HepG2 (cell line): ENCODE measurements around the gene MTMR3. TPM values are rescaled to one million over a fixed set of nuclear protein-coding genes. Genes with fewer than 3 reads are reported as not detected.

Source experiments
- ATAC-seq: fragments of 200-7000 bp; cut with Tn5 transposase; 3 replicates; pipeline ENCODE4 v1.9.1; 2020; ENCODE audit warnings: mild to moderate bottlenecking, moderate library complexity
- BruUV-seq: library from RNA; stranded (reverse); fragments of 400-500 nt; replicated peaks from 2 replicates; lab custom pipeline; 2021; lab: Mats Ljungman, UMichigan
- CTCF ChIA-PET: fragments of 300-600 bp; formaldehyde crosslinking; extraction: SDS; loops from one replicate; lab custom pipeline; 2021; ENCODE audit warnings: low total read pairs, inconsistent platforms, low intra/inter-chr PET ratio; lab: Yijun Ruan, JAX
- POLR2A ChIA-PET: fragments of 350-600 bp; sonication (Branson Sonifier 250); formaldehyde crosslinking; loops from one replicate; lab custom pipeline; 2020; ENCODE audit warnings: antibody characterized with exemption, inconsistent platforms; lab: Yijun Ruan, JAX
- DNase-seq: peaks from one replicate; pipeline ENCODE4 v3.0.0-alpha.2; 2015; ENCODE audit warnings: low spot score
- FAIRE-seq: peaks from 3 replicates; lab custom pipeline; 2011; peaks lifted over from hg19 to GRCh38; lab: Jason Lieb, UNC
- H2AFZ ChIP-seq: one replicate; pipeline ENCODE4 v1.6.1; 2011; ENCODE audit warnings: low read length, inconsistent platforms
- H3K27ac ChIP-seq: fragments of 300-600 bp; 3 replicates; pipeline ENCODE4 v1.8.0; 2011; ENCODE audit warnings: mixed run types, mild to moderate bottlenecking, mixed read lengths, low read length, inconsistent platforms; ENCODE audit not compliant: insufficient read depth; ENCODE audit errors: extremely low read length
- H3K27me3 ChIP-seq, 2 experiments: fragments of 200-600 bp in 1 of 2; 2 replicates in 1 of 2; 3 replicates in 1 of 2; pipeline versions ENCODE4 v1.6.0 to v1.8.0; 2011; ENCODE audit warnings: low read length in 2 of 2, mild to moderate bottlenecking in 2 of 2, moderate library complexity in 2 of 2, inconsistent platforms in 1 of 2; ENCODE audit not compliant: insufficient read depth in 2 of 2, control insufficient read depth in 1 of 2
- H3K36me3 ChIP-seq, 2 experiments: fragments of 200-600 bp in 1 of 2; replicated peaks in 1 of 2; 2 replicates in 1 of 2; 3 replicates in 1 of 2; pipeline versions ENCODE4 v1.5.1 to v1.8.0; 2011; ENCODE audit warnings: low read length in 2 of 2, inconsistent platforms in 1 of 2; ENCODE audit not compliant: insufficient read depth in 2 of 2, control insufficient read depth in 1 of 2
- H3K4me1 ChIP-seq: 2 replicates; pipeline ENCODE4 v1.5.1; 2012; ENCODE audit warnings: low read length, inconsistent platforms; ENCODE audit not compliant: insufficient read depth
- H3K4me2 ChIP-seq: 2 replicates; pipeline ENCODE4 v1.6.0; 2011; ENCODE audit warnings: low read depth, low read length, inconsistent platforms
- H3K4me3 ChIP-seq, 3 experiments: fragments of 200-600 bp in 1 of 3; sonication (generic), shearing (Covaris generic) in 1 of 3; replicated peaks in 1 of 3; 2 replicates each; pipeline ENCODE4 v1.5.1; 2011 to 2016; ENCODE audit warnings: low read length in 3 of 3, inconsistent platforms in 2 of 3, low read depth in 2 of 3, mild to moderate bottlenecking in 2 of 3, control low read depth in 1 of 3, mixed read lengths in 1 of 3; ENCODE audit not compliant: insufficient read depth in 1 of 3
- H3K79me2 ChIP-seq: one replicate; pipeline ENCODE4 v1.6.1; 2011; ENCODE audit warnings: low read length, inconsistent platforms; ENCODE audit not compliant: insufficient read depth
- H3K9ac ChIP-seq: 2 replicates; pipeline ENCODE4 v1.6.0; 2011; ENCODE audit warnings: mild to moderate bottlenecking, low read depth, low read length, inconsistent platforms; ENCODE audit not compliant: insufficient read depth
- H3K9me3 ChIP-seq: 2 replicates; pipeline ENCODE4 v1.5.1; 2012; ENCODE audit warnings: mild to moderate bottlenecking, low read length
- H4K20me1 ChIP-seq: 2 replicates; pipeline ENCODE4 v1.6.0; 2011; ENCODE audit warnings: inconsistent platforms, mild to moderate bottlenecking, low read length, moderate library complexity; ENCODE audit not compliant: insufficient read depth
- AHR ChIP-seq: IDR thresholded peaks from 2 replicates; pipeline ENCODE4 v1.6.1; 2018; ENCODE audit warnings: missing genetic modification reagents, missing compliant biosample characterization
- CENPX ChIP-seq: sonication (generic); formaldehyde crosslinking; IDR thresholded peaks from 2 replicates; pipeline ENCODE4 v1.9.0; 2021; ENCODE audit warnings: mild to moderate bottlenecking, missing genetic modification reagents, moderate library complexity
- CHD4 ChIP-seq: fragments of 200-600 bp; sonication (generic); IDR thresholded peaks from 2 replicates; pipeline ENCODE4 v1.7.0; 2017; ENCODE audit warnings: mild to moderate bottlenecking, low read length, borderline replicate concordance
- FOXM1 ChIP-seq: sonication (generic); formaldehyde crosslinking; IDR thresholded peaks from 2 replicates; pipeline ENCODE4 v1.5.0; 2020; ENCODE audit warnings: missing genetic modification reagents
- GFI1 ChIP-seq: sonication (generic); formaldehyde crosslinking; IDR thresholded peaks from 2 replicates; pipeline ENCODE4 v1.5.0; 2020; ENCODE audit warnings: missing genetic modification reagents, mild to moderate bottlenecking, borderline replicate concordance
- KDM5A ChIP-seq: fragments of 200-600 bp; sonication (generic); IDR thresholded peaks from 2 replicates; pipeline ENCODE4 v1.7.0; 2018; ENCODE audit warnings: antibody characterized with exemption, mild to moderate bottlenecking, low read length, borderline replicate concordance
- MAF1 ChIP-seq: sonication (generic); formaldehyde crosslinking; IDR thresholded peaks from 2 replicates; pipeline ENCODE4 v1.5.0; 2020; ENCODE audit warnings: missing genetic modification reagents, borderline replicate concordance
- MAZ ChIP-seq, 2 experiments: sonication (generic) in 1 of 2; formaldehyde crosslinking in 1 of 2; IDR thresholded peaks; 2 replicates each; pipeline versions ENCODE4 v1.5.0 to v1.6.1; 2012 to 2020; ENCODE audit warnings: low read depth in 2 of 2, mild to moderate bottlenecking in 2 of 2, borderline replicate concordance in 1 of 2, improper control_type of control experiment in 1 of 2, low read length in 1 of 2, missing genetic modification reagents in 1 of 2, moderate library complexity in 1 of 2
- NFE2L2 ChIP-seq: fragments of 150-350 bp; IDR thresholded peaks from 2 replicates; pipeline ENCODE4 v1.6.1; 2014; ENCODE audit warnings: low read length
- REPIN1 ChIP-seq: sonication (generic); formaldehyde crosslinking; IDR thresholded peaks from 2 replicates; pipeline ENCODE4 v1.8.0; 2022; ENCODE audit warnings: missing genetic modification reagents, low read depth, mild to moderate bottlenecking, borderline replicate concordance
- TBX3 ChIP-seq: fragments of 450-650 bp; IDR thresholded peaks from 2 replicates; pipeline ENCODE4 v1.6.1; 2017; ENCODE audit warnings: antibody characterized with exemption, mild to moderate bottlenecking, inconsistent platforms, borderline replicate concordance
- ZBTB42 ChIP-seq: sonication (generic); formaldehyde crosslinking; IDR thresholded peaks from 2 replicates; pipeline ENCODE4 v1.5.0; 2020; ENCODE audit warnings: mild to moderate bottlenecking, missing genetic modification reagents
- ZNF367 ChIP-seq: sonication (generic); formaldehyde crosslinking; IDR thresholded peaks from 2 replicates; pipeline ENCODE4 v1.4.0; 2020; ENCODE audit warnings: missing genetic modification reagents, borderline replicate concordance
- ZSCAN12 ChIP-seq: sonication (generic); formaldehyde crosslinking; IDR thresholded peaks from 2 replicates; pipeline ENCODE4 v1.9.0; 2021; ENCODE audit warnings: mild to moderate bottlenecking, missing genetic modification reagents
- ZSCAN30 ChIP-seq: sonication (generic); formaldehyde crosslinking; IDR thresholded peaks from 2 replicates; pipeline ENCODE4 v1.5.0; 2020; ENCODE audit warnings: mild to moderate bottlenecking, missing genetic modification reagents
- WGBS: methylation state at CpG from one replicate; pipeline ENCODE4 v1.1.6; 2017; ENCODE audit warnings: low lambda C conversion rate; 5-methylcytosine and 5-hydroxymethylcytosine counted together
- in situ Hi-C: cut with HindIII; loops from 2 replicates; pipeline ENCODE4 v1.10.0; 2017; ENCODE audit warnings: low pct_unique_long_range_greater_than_20kb; ENCODE audit not compliant: extremely low pct_ligation_motif_present
- intact Hi-C: fragments of 100-400 bp; cut with micrococcal nuclease; formaldehyde crosslinking; loops from one replicate; pipeline ENCODE4 v1.10.0; 2022; ENCODE audit not compliant: unreplicated experiment
- polyA plus RNA-seq, 8 experiments: library from polyadenylated mRNA; depleted of rRNA in 3 of 8; stranded (reverse) in 7 of 8; unstranded in 1 of 8; fragments of >200 nt; fragmentation: Illumina TruSeq in 4 of 8; extraction: Trizol in 4 of 8; gene quantifications; 2 replicates each; pipeline versions ENCODE4 v1.2.1 to v1.2.3, GENCODE V29; 2011 to 2016; ENCODE audit warnings: low read depth in 4 of 8, missing spikeins in 1 of 8, mixed read lengths in 1 of 8; ENCODE audit not compliant: insufficient read depth in 1 of 8
- total RNA-seq, 5 experiments: library from RNA; depleted of rRNA; stranded (reverse); fragments of >200 nt; fragmentation: Illumina TruSeq; extraction: Trizol; gene quantifications; 2 replicates each; pipeline ENCODE4 v1.2.3, GENCODE V29; 2016; ENCODE audit warnings: low read depth in 1 of 5
- TF ChIP-seq, protein P1 (sequence below): sonication (generic); formaldehyde crosslinking; IDR thresholded peaks from 2 replicates; pipeline ENCODE4 v1.4.0; 2020; ENCODE audit warnings: missing genetic modification reagents
- TF ChIP-seq, protein P2 (sequence below): IDR thresholded peaks from 2 replicates; pipeline ENCODE4 v1.6.1; 2016; ENCODE audit warnings: missing genetic modification reagents, missing compliant biosample characterization

Gene MTMR3
- total and polyA plus RNA-seq, 2 of the 13 experiments (the other 11 are each of a cell fraction or from before 2014, with no cell fraction given) = 12.6 to 24.8 TPM

- in situ Hi-C loops (no loop called here), intact Hi-C loops (no loop called here)
- H2AFZ ChIP-seq = no peak overlapping the region
- no peaks in the 10 kb centered on the region; a peak in 2 of 5 replicates for H3K27me3 ChIP-seq
- 97% methylated on average over 6 of the region's 7 CpGs for WGBS
- DNase-seq = no peak
- no peak overlapping the region for H3K4me3 ChIP-seq
- H3K4me1 ChIP-seq = peaks cover 22% of the 10 kb centered on the region
- no peak overlapping the region for H3K9ac ChIP-seq
- H3K79me2 ChIP-seq = peaks cover 14% of the 10 kb centered on the region
- H3K36me3 ChIP-seq = peaks cover 4 to 38% of the 10 kb centered on the region in 2 experiments
- FAIRE-seq = no peak
- CTCF ChIA-PET = no interaction called here
- no peaks in the 10 kb centered on the region for H4K20me1 ChIP-seq
- no peak for TF ChIP-seq ZBTB42 (CRISPR knock-in tag)
- TF ChIP-seq, protein P1, sequence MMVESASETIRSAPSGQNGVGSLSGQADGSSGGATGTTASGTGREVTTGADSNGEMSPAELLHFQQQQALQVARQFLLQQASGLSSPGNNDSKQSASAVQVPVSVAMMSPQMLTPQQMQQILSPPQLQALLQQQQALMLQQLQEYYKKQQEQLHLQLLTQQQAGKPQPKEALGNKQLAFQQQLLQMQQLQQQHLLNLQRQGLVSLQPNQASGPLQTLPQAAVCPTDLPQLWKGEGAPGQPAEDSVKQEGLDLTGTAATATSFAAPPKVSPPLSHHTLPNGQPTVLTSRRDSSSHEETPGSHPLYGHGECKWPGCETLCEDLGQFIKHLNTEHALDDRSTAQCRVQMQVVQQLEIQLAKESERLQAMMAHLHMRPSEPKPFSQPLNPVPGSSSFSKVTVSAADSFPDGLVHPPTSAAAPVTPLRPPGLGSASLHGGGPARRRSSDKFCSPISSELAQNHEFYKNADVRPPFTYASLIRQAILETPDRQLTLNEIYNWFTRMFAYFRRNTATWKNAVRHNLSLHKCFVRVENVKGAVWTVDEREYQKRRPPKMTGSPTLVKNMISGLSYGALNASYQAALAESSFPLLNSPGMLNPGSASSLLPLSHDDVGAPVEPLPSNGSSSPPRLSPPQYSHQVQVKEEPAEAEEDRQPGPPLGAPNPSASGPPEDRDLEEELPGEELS (CRISPR knock-in tag) = no peak
- H3K4me2 ChIP-seq = no peak overlapping the region
- ATAC-seq = no peak
- POLR2A ChIA-PET = no interaction called here
- BruUV-seq = TSS peak; percentile 3
- H3K9me3 ChIP-seq = no peaks in the 10 kb centered on the region
- no peak overlapping the region for H3K27ac ChIP-seq
These were observed 49.5 kb upstream of the MTMR3 start for GRCh38 chr22:29833392-29833965.

GRCh38 chr22:29834046-29834445, 48.9 kb upstream of the MTMR3 start:
- H3K9ac ChIP-seq = no peak overlapping the region
- in situ Hi-C loops = no loop called here
- FAIRE-seq (no peak), DNase-seq (no peak), ATAC-seq (no peak)
- no peak overlapping the region for H3K4me2 ChIP-seq
- H4K20me1 ChIP-seq = no peaks in the 10 kb centered on the region
- H3K9me3 ChIP-seq = no peaks in the 10 kb centered on the region
- H3K4me3 ChIP-seq = no peak overlapping the region
- 100% methylated on average over 1 of the region's 1 CpG for WGBS
- ChIA-PET POLR2A (interaction anchor here (1.0 kb wide), 1 partner anchor 49 kb away, joined by 3 read pairs; the partner anchor contains the start of gene MTMR3), CTCF (no interaction called here)
- H3K27ac ChIP-seq = no peak overlapping the region
- intact Hi-C loops = no loop called here
- peaks cover 14% of the 10 kb centered on the region for H3K79me2 ChIP-seq
- H2AFZ ChIP-seq = no peak overlapping the region
- peaks cover 4 to 36% of the 10 kb centered on the region in 2 experiments for H3K36me3 ChIP-seq
- peaks cover 28% of the 10 kb centered on the region for H3K4me1 ChIP-seq
- no TSS peak for BruUV-seq
- no peaks in the 10 kb centered on the region; a peak in 2 of 5 replicates for H3K27me3 ChIP-seq
- TF ChIP-seq ZNF367 (CRISPR knock-in tag) (no peak), TBX3 (no peak), FOXM1 (CRISPR knock-in tag) (no peak), CHD4 (no peak), GFI1 (CRISPR knock-in tag) (no peak), KDM5A (no peak), ZSCAN12 (CRISPR knock-in tag) (no peak), REPIN1 (CRISPR knock-in tag) (no peak), MAF1 (no peak), ZSCAN30 (CRISPR knock-in tag) (no peak), NFE2L2 (no peak), AHR (CRISPR knock-in tag) (no peak), CENPX (no peak), MAZ (IDR thresholded peaks at IDR 0.05; ENCODE audit: borderline replicate concordance, low read depth, low read length) (no peak), MAZ (CRISPR knock-in tag; IDR thresholded peaks at IDR 0.05; ENCODE audit: low read depth) (no peak)
- TF ChIP-seq, protein P2, sequence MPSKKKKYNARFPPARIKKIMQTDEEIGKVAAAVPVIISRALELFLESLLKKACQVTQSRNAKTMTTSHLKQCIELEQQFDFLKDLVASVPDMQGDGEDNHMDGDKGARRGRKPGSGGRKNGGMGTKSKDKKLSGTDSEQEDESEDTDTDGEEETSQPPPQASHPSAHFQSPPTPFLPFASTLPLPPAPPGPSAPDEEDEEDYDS = no peak
